ENCODE measurements around the gene SLC6A4.

DNA sequence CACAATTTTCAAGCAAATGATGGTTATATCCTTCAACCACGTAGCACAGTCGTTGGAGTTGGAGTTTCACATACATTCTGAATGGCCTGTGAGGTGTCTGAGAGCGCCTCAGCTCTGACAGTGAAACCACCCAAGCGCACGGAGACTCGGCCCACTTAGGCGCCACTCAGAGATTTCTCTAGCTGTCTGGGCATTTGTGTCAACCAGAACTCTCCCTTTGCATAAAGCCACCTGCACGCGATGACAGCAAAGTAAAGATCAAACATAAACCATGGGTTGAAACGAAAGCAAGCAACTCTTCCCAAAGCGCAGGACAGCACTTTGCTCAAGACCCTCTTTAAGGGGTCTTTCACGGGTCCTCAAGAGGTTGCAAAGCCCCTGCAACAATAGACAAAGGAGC lies 533 bp downstream of the SLC6A4 start:
- TF ChIP-seq, protein P1, sequence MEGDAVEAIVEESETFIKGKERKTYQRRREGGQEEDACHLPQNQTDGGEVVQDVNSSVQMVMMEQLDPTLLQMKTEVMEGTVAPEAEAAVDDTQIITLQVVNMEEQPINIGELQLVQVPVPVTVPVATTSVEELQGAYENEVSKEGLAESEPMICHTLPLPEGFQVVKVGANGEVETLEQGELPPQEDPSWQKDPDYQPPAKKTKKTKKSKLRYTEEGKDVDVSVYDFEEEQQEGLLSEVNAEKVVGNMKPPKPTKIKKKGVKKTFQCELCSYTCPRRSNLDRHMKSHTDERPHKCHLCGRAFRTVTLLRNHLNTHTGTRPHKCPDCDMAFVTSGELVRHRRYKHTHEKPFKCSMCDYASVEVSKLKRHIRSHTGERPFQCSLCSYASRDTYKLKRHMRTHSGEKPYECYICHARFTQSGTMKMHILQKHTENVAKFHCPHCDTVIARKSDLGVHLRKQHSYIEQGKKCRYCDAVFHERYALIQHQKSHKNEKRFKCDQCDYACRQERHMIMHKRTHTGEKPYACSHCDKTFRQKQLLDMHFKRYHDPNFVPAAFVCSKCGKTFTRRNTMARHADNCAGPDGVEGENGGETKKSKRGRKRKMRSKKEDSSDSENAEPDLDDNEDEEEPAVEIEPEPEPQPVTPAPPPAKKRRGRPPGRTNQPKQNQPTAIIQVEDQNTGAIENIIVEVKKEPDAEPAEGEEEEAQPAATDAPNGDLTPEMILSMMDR (IDR thresholded peaks at IDR 0.05) = no peak
- TF ChIP-seq POLR2A (IDR thresholded peaks at IDR 0.05) = no peak
